Fibroblast of skin of left quadriceps (primary cell): Measurements from ENCODE around the gene ARID1B.

Experiments used
- DNase-seq, 2 experiments: peaks; one replicate each; pipeline ENCODE4 v3.0.0-alpha.2; 2013; ENCODE audit warnings: low read depth in 2 of 2

The ARID1B gene

GRCh38 chr6:157181649-157182048, 404.5 kb downstream of the ARID1B start:
- DNase-seq, result no peak

- no peak for DNase-seq
These were observed 405.5 kb downstream of the ARID1B start for GRCh38 chr6:157182503-157183264.

GRCh38 chr6:157184202-157185015, 407.2 kb downstream of the ARID1B start:
- peak in 1 of 2 experiments; percentile 19 for DNase-seq

- no peak for DNase-seq
These were observed 408.0 kb downstream of the ARID1B start for GRCh38 chr6:157185171-157185570.

GRCh38 chr6:157185986-157186385, 408.8 kb downstream of the ARID1B start:
- DNase-seq, result no peak

- DNase-seq, result no peak
These were observed 409.6 kb downstream of the ARID1B start for GRCh38 chr6:157186785-157187181.

- DNase-seq, result no peak
These were observed 410.3 kb downstream of the ARID1B start for GRCh38 chr6:157187182-157188083.

GRCh38 chr6:157188213-157188612, 411.0 kb downstream of the ARID1B start:
- DNase-seq, result no peak

- DNase-seq, result no peak
These were observed 416.3 kb downstream of the ARID1B start for GRCh38 chr6:157193443-157193996.

- DNase-seq, result no peak
These were observed 416.9 kb downstream of the ARID1B start for GRCh38 chr6:157194110-157194509.

GRCh38 chr6:157194643-157195042, 417.5 kb downstream of the ARID1B start:
- DNase-seq, result no peak

GRCh38 chr6:157196391-157196790, 419.2 kb downstream of the ARID1B start:
- no peak for DNase-seq

GRCh38 chr6:157198425-157199279, 421.5 kb downstream of the ARID1B start:
- DNase-seq, result no peak

- no peak for DNase-seq
These were observed 422.9 kb downstream of the ARID1B start for GRCh38 chr6:157200117-157200516.

GRCh38 chr6:157200611-157201010, 423.4 kb downstream of the ARID1B start:
- no peak for DNase-seq

- DNase-seq, result no peak
These were observed 423.9 kb downstream of the ARID1B start for GRCh38 chr6:157201083-157201482.

- no peak for DNase-seq
These were observed 426.1 kb downstream of the ARID1B start for GRCh38 chr6:157203312-157203744.

- no peak for DNase-seq
These were observed 426.6 kb downstream of the ARID1B start for GRCh38 chr6:157203764-157204163.

GRCh38 chr6:157205473-157206358, 428.5 kb downstream of the ARID1B start:
- no peak for DNase-seq
